Measurements from ENCODE around the gene MAGOHB.
"Not testable (repeated sequence)": the region's sequence is repeated elsewhere in the genome, so short reads cannot be mapped to it uniquely, and the experiment has no call there.

MAGOHB gene

DNA sequence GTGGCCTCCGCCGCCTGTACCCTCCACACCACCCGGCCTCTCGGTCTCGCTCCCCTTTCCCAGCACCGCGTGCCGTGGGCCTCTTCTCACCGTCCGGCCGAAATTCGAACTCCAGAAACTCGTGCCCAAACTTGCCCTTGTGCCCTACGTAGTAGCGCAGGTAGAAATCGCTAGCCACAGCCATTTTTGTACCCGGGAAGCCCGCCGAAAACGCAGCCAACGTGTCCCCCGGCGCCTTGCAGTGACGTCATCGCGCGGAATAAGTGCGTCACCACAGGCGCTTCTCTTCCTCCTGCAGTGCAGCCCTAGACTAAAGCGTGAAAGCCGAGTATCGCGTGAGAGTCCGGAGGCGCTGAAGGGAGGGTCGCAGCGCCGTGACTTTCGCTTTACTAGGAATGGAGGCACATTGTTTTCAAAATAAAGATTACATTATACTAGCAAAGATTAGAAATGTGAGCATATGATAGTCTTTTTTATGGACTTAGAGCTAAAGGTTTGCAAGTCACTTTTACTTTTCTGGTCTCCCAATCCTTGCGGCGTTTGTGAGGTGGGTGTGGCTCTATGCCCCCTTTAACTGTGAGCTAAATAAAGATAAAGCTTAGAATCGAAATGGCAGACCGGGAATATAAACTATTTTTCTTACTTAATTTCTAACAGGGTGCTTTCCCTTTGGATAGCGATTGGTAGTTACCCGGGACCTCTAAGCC lies at the start of gene MAGOHB:
TSS of gene MAGOHB (minus strand) at position 261 of the 707 bp plus-strand sequence. CDS start at position 184, 77 bp downstream.
- peak; percentile 89 to 97 for DNase-seq

DNA sequence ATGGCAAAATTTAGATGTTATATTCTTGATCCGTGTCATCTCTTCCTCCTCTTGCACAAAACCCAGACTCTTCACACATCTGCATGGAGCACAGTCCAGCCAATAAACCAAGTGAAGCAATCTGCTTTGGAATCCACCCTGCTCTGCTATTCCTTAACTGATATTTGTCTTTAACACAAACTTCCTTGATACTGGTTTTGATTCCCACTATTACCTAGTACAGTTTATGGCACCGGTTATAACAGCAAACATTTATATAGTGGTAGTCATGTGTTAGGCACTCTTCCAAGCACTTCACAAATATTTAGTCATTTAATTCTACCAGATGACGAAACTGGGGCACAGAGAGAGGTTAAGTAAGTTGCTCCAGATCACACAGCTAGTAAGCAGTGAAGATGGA lies 47.9 kb upstream of the MAGOHB start:
- DNase-seq: no peak

GRCh38 chr12:10654003-10654402 lies 40.6 kb upstream of the MAGOHB start:
- DNase-seq: no peak

DNA sequence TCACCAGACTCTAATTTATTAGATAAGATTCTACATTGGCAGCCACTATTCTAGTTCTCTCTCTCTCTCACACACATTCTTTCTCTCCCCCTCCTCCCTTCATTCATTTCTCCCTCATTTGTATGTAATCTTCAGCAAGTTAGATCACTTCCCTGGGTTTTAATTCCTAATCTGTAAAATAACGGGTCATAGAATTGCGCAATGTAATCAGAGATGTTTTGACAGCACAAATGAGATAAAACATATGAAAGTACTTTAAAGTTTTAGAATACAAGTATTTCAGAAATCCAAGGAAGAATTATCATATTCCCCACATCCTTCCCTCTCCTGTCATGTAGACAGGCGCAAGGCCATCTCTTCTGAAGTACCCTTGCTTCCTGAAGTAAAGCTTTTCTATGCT lies 38.8 kb upstream of the MAGOHB start:
- no peak for DNase-seq

DNA sequence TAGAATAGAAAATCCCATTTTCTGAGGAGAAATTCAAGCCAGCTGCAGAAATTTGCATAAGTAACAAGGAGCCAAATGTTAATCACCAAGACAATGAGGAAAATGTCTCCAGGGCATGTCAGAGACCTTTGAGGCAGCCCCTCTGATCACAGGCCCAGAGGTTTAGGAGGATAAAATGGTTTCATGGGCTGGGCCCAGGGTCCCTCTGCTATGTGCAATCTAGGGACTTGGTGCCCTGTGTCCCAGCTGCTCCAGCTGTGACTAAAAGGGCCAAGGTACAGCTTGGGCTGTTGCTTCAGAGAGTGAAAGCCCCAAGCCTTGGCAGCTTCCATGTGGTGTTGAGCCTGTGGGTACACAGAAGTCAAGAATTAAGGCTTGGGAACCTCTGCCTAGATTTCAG lies 33.2 kb upstream of the MAGOHB start:
- not testable (repeated sequence) for DNase-seq

- no peak for DNase-seq
Observed at GRCh38 chr12:10645910-10646309, 32.5 kb upstream of the MAGOHB start.

- DNase-seq: no peak
Observed at GRCh38 chr12:10641735-10642500, 28.5 kb upstream of the MAGOHB start.

GRCh38 chr12:10638728-10639127 lies 25.3 kb upstream of the MAGOHB start:
- DNase-seq: no peak

- no peak for DNase-seq
Observed at GRCh38 chr12:10636611-10637010, 23.2 kb upstream of the MAGOHB start.

DNA sequence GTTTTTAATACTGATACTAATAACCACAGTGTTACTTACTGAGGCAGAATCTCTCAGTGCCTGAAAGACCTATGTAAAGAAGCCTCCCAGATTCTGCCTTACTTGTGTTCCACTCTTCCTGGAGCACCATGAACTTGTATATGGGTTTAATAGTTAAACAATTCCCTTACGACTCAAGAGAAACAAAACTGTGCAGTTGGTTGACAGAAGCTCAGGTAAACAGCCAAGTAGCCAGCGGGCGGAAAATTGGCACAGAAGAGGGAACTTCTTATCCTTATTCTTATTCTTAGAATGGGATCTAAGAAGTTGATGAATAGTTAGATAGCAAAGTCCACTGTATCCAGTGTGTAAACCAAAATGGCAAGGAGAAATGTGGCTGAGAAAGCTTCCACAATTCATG lies 22.7 kb upstream of the MAGOHB start:
- no peak for DNase-seq

DNA sequence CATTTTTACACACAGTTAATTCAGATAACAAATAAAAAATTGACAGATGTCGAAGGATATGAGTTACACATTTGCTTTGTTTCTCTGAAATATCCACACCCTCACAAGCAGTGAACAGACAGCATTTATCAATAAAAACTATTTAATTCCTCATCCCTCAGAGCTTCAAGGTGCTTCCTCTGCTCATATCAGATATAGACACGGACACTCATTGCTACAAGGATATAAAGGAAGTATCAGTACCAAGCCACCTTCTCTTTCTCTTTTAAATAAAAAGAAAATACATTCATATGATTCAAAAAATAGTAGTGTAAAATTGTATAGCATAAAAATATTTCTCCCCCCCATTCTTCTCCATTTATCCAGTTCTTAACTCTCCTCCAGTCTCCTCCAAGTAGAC lies 21.9 kb upstream of the MAGOHB start:
- no peak for DNase-seq

DNA sequence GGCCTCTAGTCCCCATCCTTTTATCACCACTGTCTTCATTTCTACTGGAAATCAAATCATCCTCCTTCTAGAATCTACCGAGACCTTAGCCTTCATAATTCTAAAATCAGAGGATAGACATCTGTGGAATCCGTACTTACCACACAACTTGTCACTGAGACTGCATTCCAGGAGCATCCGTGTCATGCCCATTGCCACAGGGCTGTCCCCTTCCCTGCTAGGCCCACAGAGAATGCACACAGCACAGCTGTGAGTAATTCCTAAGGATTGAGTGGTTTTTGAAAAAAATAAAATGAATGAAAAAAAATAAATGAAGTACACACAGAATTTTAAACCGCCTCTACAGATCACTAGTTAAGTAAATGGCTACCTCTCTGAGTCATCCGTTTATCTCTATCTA lies 21.0 kb upstream of the MAGOHB start:
- no peak for DNase-seq

GRCh38 chr12:10633541-10633940 lies 20.1 kb upstream of the MAGOHB start:
- DNase-seq: no peak

GRCh38 chr12:10632226-10632625 lies 18.8 kb upstream of the MAGOHB start:
- no peak for DNase-seq

GRCh38 chr12:10624605-10625004 lies 11.2 kb upstream of the MAGOHB start:
- no peak for DNase-seq

- no peak for DNase-seq
Observed at GRCh38 chr12:10623131-10623530, 9.7 kb upstream of the MAGOHB start.

DNA sequence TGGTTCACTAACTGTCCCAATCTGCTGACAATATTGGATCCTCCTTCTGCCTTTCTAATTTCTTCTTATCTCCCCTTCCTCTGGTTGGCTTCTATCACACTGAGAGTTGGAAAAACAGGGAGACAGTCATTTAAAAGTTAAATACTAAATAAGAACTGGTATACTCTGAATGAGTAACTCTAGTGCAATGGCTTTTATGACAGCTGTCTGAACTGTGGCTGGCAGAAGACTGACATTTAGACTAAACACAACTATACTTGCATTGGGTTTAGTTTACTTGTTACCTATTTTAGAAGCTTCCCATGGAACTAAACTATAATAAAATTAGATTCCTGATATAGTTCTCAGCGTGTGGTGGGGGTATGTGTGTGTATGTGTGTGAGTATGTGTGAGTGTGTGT lies 7.9 kb upstream of the MAGOHB start:
- DNase-seq: no peak

DNA sequence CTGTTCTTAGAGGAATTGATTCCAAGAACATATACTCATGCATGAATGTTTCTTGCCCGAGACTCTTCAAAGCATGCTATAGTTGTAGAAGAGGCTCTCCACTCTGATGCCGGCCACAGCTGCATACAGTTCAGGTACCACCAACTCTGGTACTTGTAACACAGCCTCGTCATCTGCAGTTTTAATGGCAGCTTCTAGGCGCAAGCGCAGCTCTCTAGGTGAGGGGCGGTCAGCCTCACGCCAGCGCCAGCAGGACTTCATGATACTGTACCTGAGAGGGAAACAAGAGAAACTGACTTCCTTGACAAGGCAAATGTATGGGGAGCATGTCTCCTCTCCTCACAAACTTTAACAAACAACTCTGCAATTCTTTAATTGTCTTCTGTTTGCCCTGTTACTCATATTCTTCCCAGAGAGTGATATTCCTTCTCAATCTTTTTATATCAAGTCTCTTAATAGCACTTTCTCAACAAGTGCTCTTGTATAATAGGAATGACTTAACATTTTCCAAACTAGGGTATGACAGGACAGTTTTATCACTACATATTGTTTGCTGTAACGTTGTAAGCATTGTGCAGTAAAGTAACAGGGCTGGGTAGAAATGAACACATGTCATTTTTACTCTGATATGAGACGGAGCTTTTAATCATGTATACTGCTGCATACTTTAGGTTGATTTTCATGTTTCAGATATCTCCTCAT lies 6.8 kb upstream of the MAGOHB start:
- no peak for DNase-seq

GRCh38 chr12:10618338-10618987 lies 5.1 kb upstream of the MAGOHB start:
- DNase-seq: no peak

DNA sequence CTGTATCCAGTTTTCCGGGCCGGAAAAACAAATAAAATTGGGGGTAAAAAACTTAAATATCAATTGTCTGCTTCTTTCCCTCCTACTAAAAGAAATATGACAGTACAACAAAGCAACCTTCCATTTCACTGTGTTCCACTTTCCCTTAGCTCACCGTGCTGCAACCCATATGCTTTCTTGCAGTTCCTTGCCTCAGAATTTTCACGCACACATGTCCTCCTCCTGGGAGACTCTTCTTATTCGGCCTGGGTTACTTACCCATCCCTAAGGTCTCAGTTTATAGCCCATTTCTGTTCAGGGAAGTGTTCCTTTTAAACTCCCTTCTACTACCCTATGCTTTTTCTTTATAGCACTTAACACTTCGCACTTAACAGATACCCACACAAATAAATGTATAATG lies 4.5 kb upstream of the MAGOHB start:
- no peak for DNase-seq

- DNase-seq: no peak
Observed at GRCh38 chr12:10615532-10615931, 2.1 kb upstream of the MAGOHB start.

GRCh38 chr12:10614056-10614370 lies 604 bp upstream of the MAGOHB start:
- DNase-seq: no peak

- no peak for DNase-seq
Observed at GRCh38 chr12:10612984-10613348, 443 bp downstream of the MAGOHB start.

DNA sequence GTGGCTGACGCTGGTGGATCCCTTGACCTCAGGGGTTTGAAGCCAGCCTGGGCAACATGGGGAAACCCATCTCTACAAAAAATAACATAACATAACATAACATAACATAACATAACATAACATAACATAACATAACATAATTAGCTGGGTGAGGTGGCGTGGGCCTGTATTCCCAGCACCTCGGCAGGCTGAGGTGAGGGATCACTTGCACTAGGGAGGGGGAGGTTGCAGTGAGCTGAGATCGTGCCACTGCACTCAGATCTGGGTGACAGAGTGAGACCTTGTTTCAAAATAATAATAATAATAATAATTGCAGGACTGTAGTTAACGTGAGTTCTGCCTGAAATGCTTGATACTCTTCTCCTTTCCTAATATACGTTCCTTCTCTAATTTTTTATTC lies 1.3 kb downstream of the MAGOHB start:
- DNase-seq: no peak
